ENCODE data around the gene TVP23A. TPM values are rescaled to one million over a fixed set of nuclear protein-coding genes. Genes with fewer than 3 reads are reported as not detected.

The TVP23A gene
- total RNA-seq, 1 donor = not detected

DNA sequence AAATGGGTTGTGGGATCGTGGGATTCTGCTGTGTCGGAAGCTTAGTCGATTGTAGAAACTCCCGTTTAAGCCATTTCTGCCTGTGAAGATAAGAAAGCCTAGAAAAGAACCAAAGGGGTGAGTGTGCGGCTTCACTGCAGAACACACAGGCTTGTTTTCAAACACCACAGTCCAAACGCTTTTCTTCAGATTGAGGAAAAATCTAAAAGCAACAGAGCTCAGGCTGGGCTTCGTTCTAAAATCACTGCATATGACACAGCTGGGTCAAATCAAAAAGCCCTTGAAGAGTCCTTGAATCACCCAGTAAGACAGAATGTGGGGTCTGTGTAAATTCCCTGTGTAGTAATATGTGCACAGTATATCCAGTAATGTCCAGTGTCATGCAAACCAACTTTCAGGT, 49.2 kb downstream of the TVP23A start:
- Histone ChIP-seq H3K27ac (ENCODE audit: low read depth, low read length) (no peak overlapping the region), H3K36me3 (ENCODE audit: insufficient read depth, low read length) (peaks cover under 1% of the 10 kb centered on the region), H3K4me2 (ENCODE audit: insufficient read depth, low read length) (no peak overlapping the region), H4K20me1 (ENCODE audit: insufficient read depth, low read length) (peaks cover 3% of the 10 kb centered on the region), H2AFZ (ENCODE audit: low read length) (no peak overlapping the region), H3K27me3 (ENCODE audit: insufficient read depth, low read length) (no peaks in the 10 kb centered on the region), H3K4me1 (ENCODE audit: insufficient read depth, low read length) (no peaks in the 10 kb centered on the region), H3K79me2 (ENCODE audit: insufficient read depth, low read length) (no peaks in the 10 kb centered on the region), H3K4me3 (ENCODE audit: insufficient read depth, low read length) (no peak overlapping the region), H3K9me3 (ENCODE audit: low read depth, low read length) (no peaks in the 10 kb centered on the region)
- TF ChIP-seq, protein P1, sequence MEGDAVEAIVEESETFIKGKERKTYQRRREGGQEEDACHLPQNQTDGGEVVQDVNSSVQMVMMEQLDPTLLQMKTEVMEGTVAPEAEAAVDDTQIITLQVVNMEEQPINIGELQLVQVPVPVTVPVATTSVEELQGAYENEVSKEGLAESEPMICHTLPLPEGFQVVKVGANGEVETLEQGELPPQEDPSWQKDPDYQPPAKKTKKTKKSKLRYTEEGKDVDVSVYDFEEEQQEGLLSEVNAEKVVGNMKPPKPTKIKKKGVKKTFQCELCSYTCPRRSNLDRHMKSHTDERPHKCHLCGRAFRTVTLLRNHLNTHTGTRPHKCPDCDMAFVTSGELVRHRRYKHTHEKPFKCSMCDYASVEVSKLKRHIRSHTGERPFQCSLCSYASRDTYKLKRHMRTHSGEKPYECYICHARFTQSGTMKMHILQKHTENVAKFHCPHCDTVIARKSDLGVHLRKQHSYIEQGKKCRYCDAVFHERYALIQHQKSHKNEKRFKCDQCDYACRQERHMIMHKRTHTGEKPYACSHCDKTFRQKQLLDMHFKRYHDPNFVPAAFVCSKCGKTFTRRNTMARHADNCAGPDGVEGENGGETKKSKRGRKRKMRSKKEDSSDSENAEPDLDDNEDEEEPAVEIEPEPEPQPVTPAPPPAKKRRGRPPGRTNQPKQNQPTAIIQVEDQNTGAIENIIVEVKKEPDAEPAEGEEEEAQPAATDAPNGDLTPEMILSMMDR (IDR thresholded peaks at IDR 0.05; ENCODE audit: extremely low read depth, low read depth, low read length) = no peak
- no peak for DNase-seq (ENCODE audit: insufficient read length, low spot score, missing footprints)

DNA sequence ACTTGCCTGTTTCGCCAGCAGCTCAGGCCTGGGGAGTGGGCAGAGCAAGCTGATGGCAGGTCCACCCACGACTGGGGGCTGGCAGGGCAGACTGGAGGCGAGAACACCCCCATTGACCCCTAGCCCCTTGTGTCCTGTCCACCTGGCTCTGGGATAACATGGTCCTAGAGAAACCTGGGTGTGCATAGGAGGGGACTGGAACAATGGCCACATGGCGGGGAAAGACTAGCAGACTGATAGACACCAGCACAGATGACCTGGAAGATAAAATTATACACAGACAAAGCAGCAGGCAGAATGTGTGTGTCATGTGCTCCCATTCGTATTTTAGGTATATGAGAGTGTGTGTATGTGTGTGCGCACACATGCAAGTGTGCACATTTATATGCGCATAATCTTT, 51.5 kb downstream of the TVP23A start:
- Histone ChIP-seq H3K4me1 (ENCODE audit: insufficient read depth, low read length) (no peaks in the 10 kb centered on the region), H4K20me1 (ENCODE audit: insufficient read depth, low read length) (peaks cover 3% of the 10 kb centered on the region), H3K27ac (ENCODE audit: low read depth, low read length) (no peak overlapping the region), H3K27me3 (ENCODE audit: insufficient read depth, low read length) (no peaks in the 10 kb centered on the region), H3K4me3 (ENCODE audit: insufficient read depth, low read length) (no peak overlapping the region), H2AFZ (ENCODE audit: low read length) (no peak overlapping the region), H3K4me2 (ENCODE audit: insufficient read depth, low read length) (no peak overlapping the region), H3K79me2 (ENCODE audit: insufficient read depth, low read length) (no peaks in the 10 kb centered on the region), H3K36me3 (ENCODE audit: insufficient read depth, low read length) (peaks cover 6% of the 10 kb centered on the region), H3K9me3 (ENCODE audit: low read depth, low read length) (no peaks in the 10 kb centered on the region)
- TF ChIP-seq, protein P1 (IDR thresholded peaks at IDR 0.05; ENCODE audit: extremely low read depth, low read depth, low read length) = no peak
- DNase-seq (ENCODE audit: insufficient read length, low spot score, missing footprints) = peak; percentile 50

DNA sequence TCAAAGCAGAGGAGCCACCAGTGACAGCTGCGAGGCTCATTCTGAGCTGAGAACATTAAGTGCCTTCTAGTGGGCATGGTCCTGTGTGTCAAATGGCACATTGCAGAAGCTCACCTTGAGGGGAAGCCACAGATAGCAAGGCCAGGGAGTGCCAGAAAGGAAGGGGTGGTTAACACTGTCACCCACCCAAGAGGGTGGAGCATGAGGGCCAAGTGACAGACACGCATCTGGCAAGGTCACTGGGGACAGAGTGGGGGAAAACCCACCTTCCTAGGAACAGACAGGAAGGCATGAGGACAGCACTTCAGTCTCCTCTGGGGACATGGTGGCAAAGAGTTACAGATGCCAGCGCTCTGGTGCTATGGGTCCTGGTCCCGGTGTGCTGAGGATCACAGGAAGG, 52.8 kb downstream of the TVP23A start:
- DNase-seq (ENCODE audit: insufficient read length, low spot score, missing footprints) = no peak
- H3K27ac ChIP-seq (ENCODE audit: low read depth, low read length) = no peak overlapping the region
- H3K4me3 ChIP-seq (ENCODE audit: insufficient read depth, low read length) = no peak overlapping the region

DNA sequence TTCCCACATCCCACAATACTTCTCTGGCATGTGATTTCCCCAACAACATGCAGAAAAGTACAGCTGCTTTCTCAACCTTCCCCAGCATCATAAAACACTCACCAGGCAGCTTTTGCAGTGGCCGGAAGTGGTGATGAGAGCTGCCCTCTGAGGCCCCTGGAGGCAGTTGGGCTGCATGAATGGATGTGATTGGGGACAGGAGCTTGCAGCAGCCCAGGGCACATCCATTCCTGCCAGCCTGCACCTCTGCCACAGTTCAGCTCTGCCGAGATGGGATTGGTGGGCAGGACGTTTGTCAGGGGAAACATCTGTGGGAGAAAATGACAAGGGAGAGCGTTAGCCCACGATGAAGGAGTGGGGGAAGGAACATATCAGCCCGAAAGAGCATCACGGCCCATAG, 55.1 kb downstream of the TVP23A start:
- Histone ChIP-seq H3K79me2 (ENCODE audit: insufficient read depth, low read length) (no peaks in the 10 kb centered on the region), H4K20me1 (ENCODE audit: insufficient read depth, low read length) (peaks cover 3% of the 10 kb centered on the region), H3K9me3 (ENCODE audit: low read depth, low read length) (no peaks in the 10 kb centered on the region), H3K27me3 (ENCODE audit: insufficient read depth, low read length) (no peaks in the 10 kb centered on the region), H3K4me1 (ENCODE audit: insufficient read depth, low read length) (no peaks in the 10 kb centered on the region), H3K4me2 (ENCODE audit: insufficient read depth, low read length) (no peak overlapping the region), H3K27ac (ENCODE audit: low read depth, low read length) (no peak overlapping the region), H3K36me3 (ENCODE audit: insufficient read depth, low read length) (peaks cover 28% of the 10 kb centered on the region), H2AFZ (ENCODE audit: low read length) (no peak overlapping the region), H3K4me3 (ENCODE audit: insufficient read depth, low read length) (no peak overlapping the region)
- TF ChIP-seq, protein P1 (IDR thresholded peaks at IDR 0.05; ENCODE audit: extremely low read depth, low read depth, low read length) = no peak
- no peak for DNase-seq (ENCODE audit: insufficient read length, low spot score, missing footprints)

More for the DNA sequence above, 52.8 kb downstream of the TVP23A start:
- Histone ChIP-seq H4K20me1 (ENCODE audit: insufficient read depth, low read length) (peaks cover 3% of the 10 kb centered on the region), H3K36me3 (ENCODE audit: insufficient read depth, low read length) (peaks cover 9% of the 10 kb centered on the region), H3K4me1 (ENCODE audit: insufficient read depth, low read length) (no peaks in the 10 kb centered on the region), H3K27me3 (ENCODE audit: insufficient read depth, low read length) (no peaks in the 10 kb centered on the region), H3K4me2 (ENCODE audit: insufficient read depth, low read length) (no peak overlapping the region), H2AFZ (ENCODE audit: low read length) (no peak overlapping the region), H3K79me2 (ENCODE audit: insufficient read depth, low read length) (no peaks in the 10 kb centered on the region), H3K9me3 (ENCODE audit: low read depth, low read length) (no peaks in the 10 kb centered on the region)
- TF ChIP-seq, protein P1 (IDR thresholded peaks at IDR 0.05; ENCODE audit: extremely low read depth, low read depth, low read length) = no peak

Measured in osteoblast (primary cell).